GM23338 (cell line): ENCODE data around the gene NHS. TPM values are rescaled to one million over a fixed set of nuclear protein-coding genes. Genes with fewer than 3 reads are reported as not detected.

Experiments
- ATAC-seq: fragments of 200-7000 bp; cut with Tn5 transposase; 3 replicates; pipeline ENCODE4 v1.9.1; 2020
- DNase-seq: peaks from one replicate; pipeline ENCODE4 v3.0.0-alpha.2; 2015; ENCODE audit warnings: low spot score
- H2AFZ ChIP-seq: fragments of 200-600 bp; sonication (generic); 2 replicates; pipeline ENCODE4 v1.8.0; 2016; ENCODE audit warnings: antibody characterized with exemption, mild to moderate bottlenecking, moderate library complexity
- H3F3A ChIP-seq: fragments of 200-600 bp; sonication (generic); replicated peaks from 2 replicates; pipeline ENCODE4 v1.8.0; 2017; ENCODE audit warnings: antibody characterized with exemption, mixed run types, low read depth
- H3K27ac ChIP-seq: fragments of 200-600 bp; sonication (generic); 2 replicates; pipeline ENCODE4 v1.6.1; 2016; ENCODE audit warnings: low read depth
- H3K27me3 ChIP-seq: fragments of 200-600 bp; sonication (generic); 2 replicates; pipeline ENCODE4 v1.8.0; 2016; ENCODE audit warnings: mild to moderate bottlenecking, mixed run types, moderate library complexity; ENCODE audit not compliant: insufficient read depth
- H3K36me3 ChIP-seq: fragments of 200-600 bp; sonication (generic); 2 replicates; pipeline ENCODE4 v1.8.0; 2016; ENCODE audit warnings: mild to moderate bottlenecking; ENCODE audit not compliant: insufficient read depth
- H3K4me1 ChIP-seq: fragments of 200-600 bp; sonication (generic); 2 replicates; pipeline ENCODE4 v1.8.0; 2016; ENCODE audit warnings: mild to moderate bottlenecking, moderate library complexity; ENCODE audit not compliant: insufficient read depth
- H3K4me2 ChIP-seq: fragments of 200-600 bp; sonication (generic); 2 replicates; pipeline ENCODE4 v1.7.1; 2017; ENCODE audit warnings: mixed run types
- H3K4me3 ChIP-seq: fragments of 200-600 bp; sonication (generic); 2 replicates; pipeline ENCODE4 v1.6.1; 2016; ENCODE audit warnings: mixed run types
- H3K79me2 ChIP-seq: fragments of 200-600 bp; sonication (generic); replicated peaks from 2 replicates; pipeline ENCODE4 v1.8.0; 2017; ENCODE audit warnings: mild to moderate bottlenecking; ENCODE audit not compliant: insufficient read depth
- H3K9me2 ChIP-seq: fragments of 200-600 bp; sonication (generic); 2 replicates; pipeline ENCODE4 v1.8.0; 2017; ENCODE audit not compliant: insufficient read depth
- H4K20me1 ChIP-seq: fragments of 200-600 bp; sonication (generic); replicated peaks from 2 replicates; pipeline ENCODE4 v1.8.0; 2017; ENCODE audit warnings: mild to moderate bottlenecking; ENCODE audit not compliant: insufficient read depth
- H3K27ac Mint-ChIP-seq: 2 replicates; pipeline ENCODE4 v1.8.0; 2020; ENCODE audit warnings: inconsistent platforms, mild to moderate bottlenecking, moderate library complexity, mixed read lengths
- H3K27me3 Mint-ChIP-seq: 3 replicates; pipeline ENCODE4 v1.8.0; 2022; ENCODE audit warnings: low read depth, mild to moderate bottlenecking, moderate library complexity, mixed read lengths, inconsistent platforms; ENCODE audit not compliant: insufficient read depth, poor library complexity
- H3K36me3 Mint-ChIP-seq: 3 replicates; pipeline ENCODE4 v1.8.0; 2021; ENCODE audit warnings: low read depth, mild to moderate bottlenecking, inconsistent platforms, moderate library complexity, mixed read lengths
- H3K4me1 Mint-ChIP-seq: 3 replicates; pipeline ENCODE4 v1.8.0; 2020; ENCODE audit warnings: mild to moderate bottlenecking, inconsistent platforms, mixed read lengths
- H3K4me3 Mint-ChIP-seq: 3 replicates; pipeline ENCODE4 v1.8.0; 2021; ENCODE audit warnings: moderate library complexity, mild to moderate bottlenecking, inconsistent platforms, mixed read lengths
- H3K9me3 Mint-ChIP-seq: 3 replicates; pipeline ENCODE4 v1.8.0; 2020; ENCODE audit warnings: moderate library complexity, mild to moderate bottlenecking, inconsistent platforms, mixed read lengths
- CREB1 ChIP-seq: fragments of 250-450 bp; sonication (Bioruptor Pico); IDR thresholded peaks from 2 replicates; pipeline ENCODE4 v1.5.0; 2020; ENCODE audit warnings: low read depth, mild to moderate bottlenecking, moderate library complexity
- ETS1 ChIP-seq: IDR thresholded peaks from 2 replicates; pipeline ENCODE4 v1.6.1; 2016; ENCODE audit warnings: antibody characterized with exemption
- EZH2phosphoT487 ChIP-seq: fragments of 200-600 bp; sonication (generic); IDR thresholded peaks from one replicate; pipeline ENCODE4 v1.8.1; 2018; ENCODE audit warnings: antibody characterized with exemption; ENCODE audit not compliant: unreplicated experiment
- JUNB ChIP-seq: IDR thresholded peaks from one replicate; pipeline ENCODE4 v1.6.1; 2016; ENCODE audit warnings: antibody characterized with exemption; ENCODE audit not compliant: unreplicated experiment
- NANOG ChIP-seq: IDR thresholded peaks from 2 replicates; pipeline ENCODE4 v1.6.1; 2016; ENCODE audit warnings: antibody characterized with exemption, borderline replicate concordance
- POLR2AphosphoS5 ChIP-seq: IDR thresholded peaks from 2 replicates; pipeline ENCODE4 v1.6.1; 2016; ENCODE audit warnings: antibody characterized with exemption, low read depth
- STAT1 ChIP-seq: IDR thresholded peaks from one replicate; pipeline ENCODE4 v1.6.1; 2016; ENCODE audit warnings: antibody characterized with exemption; ENCODE audit not compliant: unreplicated experiment
- ZNF114 ChIP-seq: fragments of 250-450 bp; sonication (Bioruptor Pico); IDR thresholded peaks from 2 replicates; pipeline ENCODE4 v1.5.0; 2020; ENCODE audit warnings: mild to moderate bottlenecking, moderate library complexity
- polyA plus RNA-seq: library from polyadenylated mRNA; unstranded; fragments of >200 nt; fragmentation: Nextera tagmentation; extraction: Ambion mirVana; gene quantifications from 2 replicates; pipeline ENCODE4 v1.2.1, GENCODE V29; 2016
- total RNA-seq: library from RNA; depleted of rRNA; stranded (reverse); fragments of >200 nt; shearing (Covaris generic); gene quantifications from 2 replicates; pipeline ENCODE4 v1.2.3, GENCODE V29; 2014
- TF ChIP-seq, protein P1 (sequence below): IDR thresholded peaks from one replicate; pipeline ENCODE4 v1.6.1; 2018; ENCODE audit warnings: antibody characterized with exemption; ENCODE audit not compliant: unreplicated experiment
- TF ChIP-seq, protein P2 (sequence below), 2 experiments: fragments of 200-600 bp in 1 of 2; sonication (generic) in 1 of 2; conservative IDR thresholded peaks; 2 replicates each; pipeline versions ENCODE4 v1.5.1 to v1.6.1; 2016 to 2017; ENCODE audit warnings: antibody characterized with exemption in 2 of 2, low read depth in 2 of 2, mild to moderate bottlenecking in 2 of 2, moderate library complexity in 1 of 2

Gene NHS
- total and polyA plus RNA-seq, 2 experiments from 2014 or later: 1.8 to 8.2 TPM

GRCh38 chrX:17500145-17500579 is 125.2 kb downstream of the NHS start (continued):
- TF ChIP-seq, protein P1, sequence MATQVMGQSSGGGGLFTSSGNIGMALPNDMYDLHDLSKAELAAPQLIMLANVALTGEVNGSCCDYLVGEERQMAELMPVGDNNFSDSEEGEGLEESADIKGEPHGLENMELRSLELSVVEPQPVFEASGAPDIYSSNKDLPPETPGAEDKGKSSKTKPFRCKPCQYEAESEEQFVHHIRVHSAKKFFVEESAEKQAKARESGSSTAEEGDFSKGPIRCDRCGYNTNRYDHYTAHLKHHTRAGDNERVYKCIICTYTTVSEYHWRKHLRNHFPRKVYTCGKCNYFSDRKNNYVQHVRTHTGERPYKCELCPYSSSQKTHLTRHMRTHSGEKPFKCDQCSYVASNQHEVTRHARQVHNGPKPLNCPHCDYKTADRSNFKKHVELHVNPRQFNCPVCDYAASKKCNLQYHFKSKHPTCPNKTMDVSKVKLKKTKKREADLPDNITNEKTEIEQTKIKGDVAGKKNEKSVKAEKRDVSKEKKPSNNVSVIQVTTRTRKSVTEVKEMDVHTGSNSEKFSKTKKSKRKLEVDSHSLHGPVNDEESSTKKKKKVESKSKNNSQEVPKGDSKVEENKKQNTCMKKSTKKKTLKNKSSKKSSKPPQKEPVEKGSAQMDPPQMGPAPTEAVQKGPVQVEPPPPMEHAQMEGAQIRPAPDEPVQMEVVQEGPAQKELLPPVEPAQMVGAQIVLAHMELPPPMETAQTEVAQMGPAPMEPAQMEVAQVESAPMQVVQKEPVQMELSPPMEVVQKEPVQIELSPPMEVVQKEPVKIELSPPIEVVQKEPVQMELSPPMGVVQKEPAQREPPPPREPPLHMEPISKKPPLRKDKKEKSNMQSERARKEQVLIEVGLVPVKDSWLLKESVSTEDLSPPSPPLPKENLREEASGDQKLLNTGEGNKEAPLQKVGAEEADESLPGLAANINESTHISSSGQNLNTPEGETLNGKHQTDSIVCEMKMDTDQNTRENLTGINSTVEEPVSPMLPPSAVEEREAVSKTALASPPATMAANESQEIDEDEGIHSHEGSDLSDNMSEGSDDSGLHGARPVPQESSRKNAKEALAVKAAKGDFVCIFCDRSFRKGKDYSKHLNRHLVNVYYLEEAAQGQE: no peak
- TF ChIP-seq JUNB (no peak), POLR2AphosphoS5 (no peak)

- H3K36me3 Mint-ChIP-seq: peaks cover 7% of the 10 kb centered on the region
- H3K79me2 ChIP-seq: no peaks in the 10 kb centered on the region
- H3K4me1 ChIP-seq: 0 out of 2 replicates have a peak, but pooled peaks cover 3% of the 10 kb centered on the region
- H3K9me3 Mint-ChIP-seq: peaks cover 11% of the 10 kb centered on the region; the same call in 1 of the 3 replicates
- no peaks in the 10 kb centered on the region for H3K27me3 Mint-ChIP-seq
- no peaks in the 10 kb centered on the region for H3K9me2 ChIP-seq
- H3K4me2 ChIP-seq: no peak overlapping the region
- no peaks in the 10 kb centered on the region for H3K27me3 ChIP-seq
- no peak overlapping the region for H3K27ac Mint-ChIP-seq
- H4K20me1 ChIP-seq: no peaks in the 10 kb centered on the region
- H3K4me3 Mint-ChIP-seq: no peak overlapping the region
- H3F3A ChIP-seq: no peaks in the 10 kb centered on the region
- DNase-seq (no peak), ATAC-seq (no peak)
- H3K4me1 Mint-ChIP-seq: peaks cover 16% of the 10 kb centered on the region
- H3K27ac ChIP-seq: no peak overlapping the region
- H3K4me3 ChIP-seq: no peak overlapping the region
- no peak overlapping the region for H2AFZ ChIP-seq
- no peaks in the 10 kb centered on the region for H3K36me3 ChIP-seq
- TF ChIP-seq NANOG: no peak
- TF ChIP-seq STAT1: no peak
- TF ChIP-seq POLR2AphosphoS5: no peak
- TF ChIP-seq CREB1: no peak
- TF ChIP-seq EZH2phosphoT487: no peak
- TF ChIP-seq, protein P2, sequence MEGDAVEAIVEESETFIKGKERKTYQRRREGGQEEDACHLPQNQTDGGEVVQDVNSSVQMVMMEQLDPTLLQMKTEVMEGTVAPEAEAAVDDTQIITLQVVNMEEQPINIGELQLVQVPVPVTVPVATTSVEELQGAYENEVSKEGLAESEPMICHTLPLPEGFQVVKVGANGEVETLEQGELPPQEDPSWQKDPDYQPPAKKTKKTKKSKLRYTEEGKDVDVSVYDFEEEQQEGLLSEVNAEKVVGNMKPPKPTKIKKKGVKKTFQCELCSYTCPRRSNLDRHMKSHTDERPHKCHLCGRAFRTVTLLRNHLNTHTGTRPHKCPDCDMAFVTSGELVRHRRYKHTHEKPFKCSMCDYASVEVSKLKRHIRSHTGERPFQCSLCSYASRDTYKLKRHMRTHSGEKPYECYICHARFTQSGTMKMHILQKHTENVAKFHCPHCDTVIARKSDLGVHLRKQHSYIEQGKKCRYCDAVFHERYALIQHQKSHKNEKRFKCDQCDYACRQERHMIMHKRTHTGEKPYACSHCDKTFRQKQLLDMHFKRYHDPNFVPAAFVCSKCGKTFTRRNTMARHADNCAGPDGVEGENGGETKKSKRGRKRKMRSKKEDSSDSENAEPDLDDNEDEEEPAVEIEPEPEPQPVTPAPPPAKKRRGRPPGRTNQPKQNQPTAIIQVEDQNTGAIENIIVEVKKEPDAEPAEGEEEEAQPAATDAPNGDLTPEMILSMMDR (conservative IDR thresholded peaks at IDR 0.05; ENCODE audit: low read depth in 2 of 2): no peak
- TF ChIP-seq ETS1: no peak
- no peak for TF ChIP-seq JUNB
- no peak for TF ChIP-seq ZNF114 (CRISPR knock-in tag)
- TF ChIP-seq, protein P1: no peak
Measured at GRCh38 chrX:17501746-17502145, 126.7 kb downstream of the NHS start.
